Kidney (tissue), 14 donors: ENCODE measurements around the gene TNFRSF14. TPM values are rescaled to one million over a fixed set of nuclear protein-coding genes. Genes with fewer than 3 reads are reported as not detected.

Experiments used
- DNase-seq, 5 donors: peaks; one replicate each; pipeline ENCODE4 v3.0.0-alpha.2; 2013 to 2020
- FAIRE-seq: peaks from 2 replicates; lab custom pipeline; 2012; peaks lifted over from hg19 to GRCh38; lab: Jason Lieb, UNC
- H3K27ac ChIP-seq, 2 donors: one replicate each; pipeline ENCODE4 v1.7.0; 2013; ENCODE audit warnings: low read depth in 2 of 2, low read length in 2 of 2, inconsistent platforms in 1 of 2
- H3K27me3 ChIP-seq: one replicate; pipeline ENCODE4 v1.7.1; 2013; ENCODE audit warnings: low read length, inconsistent platforms; ENCODE audit not compliant: control insufficient read depth, insufficient read depth
- H3K36me3 ChIP-seq, 3 donors: one replicate each; pipeline versions ENCODE4 v1.7.0 to v1.7.1; 2013; ENCODE audit warnings: low read length in 3 of 3, control low read depth in 1 of 3, inconsistent platforms in 1 of 3; ENCODE audit not compliant: insufficient read depth in 3 of 3, control insufficient read depth in 2 of 3
- H3K4me1 ChIP-seq, 3 donors: one replicate each; pipeline versions ENCODE4 v1.7.0 to v1.7.1; 2013; ENCODE audit warnings: low read length in 3 of 3, inconsistent platforms in 1 of 3, low read depth in 1 of 3; ENCODE audit not compliant: control insufficient read depth in 2 of 3, insufficient read depth in 2 of 3
- H3K4me3 ChIP-seq, 3 donors: one replicate each; pipeline versions ENCODE4 v1.7.0 to v1.8.1; 2013; ENCODE audit warnings: low read length in 3 of 3, control low read depth in 1 of 3, inconsistent platforms in 1 of 3
- H3K9ac ChIP-seq, 3 donors: one replicate each; pipeline versions ENCODE4 v1.7.0 to v1.7.1; 2013; ENCODE audit warnings: low read length in 3 of 3, control low read depth in 1 of 3, inconsistent platforms in 1 of 3
- H3K9me3 ChIP-seq, 3 donors: one replicate each; pipeline versions ENCODE4 v1.7.0 to v1.7.1; 2013; ENCODE audit warnings: low read length in 3 of 3, control low read depth in 1 of 3, inconsistent platforms in 1 of 3; ENCODE audit not compliant: control insufficient read depth in 2 of 3, insufficient read depth in 1 of 3
- intact Hi-C: fragments of 100-400 bp; cut with DNase I; formaldehyde crosslinking; loops from one replicate; pipeline ENCODE4 v1.11.1; 2022
- polyA plus RNA-seq: library from polyadenylated mRNA; stranded (reverse); fragments of 350-450 nt; fragmentation: Illumina TruSeq; extraction: RNeasy Lipid Tissue Mini Kit (QIAGEN cat#74804); gene quantifications from one replicate; pipeline ENCODE4 v1.2.3, GENCODE V29; 2014; ENCODE audit warnings: low read depth, low replicate concordance; ENCODE audit not compliant: insufficient read depth
- total RNA-seq: library from RNA; stranded (reverse); fragmentation: NEBNext Ultra II Directional; extraction: Animal tissue kit (Norgen Biotek cat#: 25700); gene quantifications from one replicate; pipeline ENCODE4 v1.2.1, GENCODE V29; 2021
- TF ChIP-seq, protein P1 (sequence below): IDR thresholded peaks from 3 replicates; pipeline ENCODE4 v1.5.1; 2012; ENCODE audit warnings: mild to moderate bottlenecking, moderate library complexity, borderline replicate concordance; ENCODE audit not compliant: insufficient read depth; ENCODE audit errors: extremely low read depth
- donor health status: control.
- donor health status: control.
- donor health status: control.
- donor health status: control.
- donor health status: control.
- donor health status: DM: yes; HTN: yes; CAD: no.
- donor health status: Normal renal cell carcinoma (clear cell type).

The TNFRSF14 gene
- total and polyA plus RNA-seq, 2 donors from 2014 or later, result 95.0 to 99.1 TPM

DNA sequence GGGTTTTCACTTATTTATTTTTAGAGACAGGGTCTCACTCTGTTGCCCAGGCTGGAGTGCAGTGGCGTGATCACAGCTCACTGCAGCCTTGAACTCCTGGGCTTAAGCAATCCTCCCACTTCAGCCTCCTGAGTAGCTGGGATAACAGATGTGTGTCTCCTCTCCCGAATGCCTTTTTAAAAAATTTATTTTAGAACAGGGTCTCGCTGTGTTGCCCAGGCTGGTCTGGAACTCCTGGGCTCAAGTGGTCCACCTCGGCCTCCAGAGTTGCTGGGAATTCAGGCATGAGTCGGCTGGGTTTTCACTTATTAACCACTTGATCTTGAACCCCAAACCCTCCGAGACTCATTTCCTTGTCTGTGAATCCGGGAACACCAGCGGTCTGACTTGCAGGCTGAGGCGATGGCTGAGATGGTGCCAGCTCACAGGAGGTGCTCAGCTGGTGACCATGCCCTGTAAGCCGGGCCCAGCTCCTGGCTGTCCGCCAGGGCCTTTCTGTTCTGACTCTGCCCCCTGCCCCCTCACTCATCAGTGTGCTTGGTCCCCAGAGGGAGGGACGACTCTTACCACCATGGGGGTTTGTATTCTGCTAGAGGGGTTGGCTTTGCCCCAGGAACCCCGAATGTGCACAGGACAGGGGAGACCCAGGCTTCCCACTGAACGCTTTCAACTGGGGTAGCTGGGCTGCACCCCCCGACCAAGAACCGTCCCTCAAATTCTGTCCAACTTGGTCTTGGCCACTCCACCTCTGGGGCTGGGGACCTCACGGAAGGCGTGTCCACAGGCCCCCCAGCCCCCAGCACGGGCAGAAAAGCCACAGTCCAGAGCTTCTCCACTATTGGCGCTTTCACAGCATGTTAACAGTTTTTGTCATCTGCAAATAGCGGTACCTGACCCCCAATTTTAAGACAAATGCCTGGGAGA lies 54.1 kb downstream of the TNFRSF14 start:
- intact Hi-C loops, result no loop called here

DNA sequence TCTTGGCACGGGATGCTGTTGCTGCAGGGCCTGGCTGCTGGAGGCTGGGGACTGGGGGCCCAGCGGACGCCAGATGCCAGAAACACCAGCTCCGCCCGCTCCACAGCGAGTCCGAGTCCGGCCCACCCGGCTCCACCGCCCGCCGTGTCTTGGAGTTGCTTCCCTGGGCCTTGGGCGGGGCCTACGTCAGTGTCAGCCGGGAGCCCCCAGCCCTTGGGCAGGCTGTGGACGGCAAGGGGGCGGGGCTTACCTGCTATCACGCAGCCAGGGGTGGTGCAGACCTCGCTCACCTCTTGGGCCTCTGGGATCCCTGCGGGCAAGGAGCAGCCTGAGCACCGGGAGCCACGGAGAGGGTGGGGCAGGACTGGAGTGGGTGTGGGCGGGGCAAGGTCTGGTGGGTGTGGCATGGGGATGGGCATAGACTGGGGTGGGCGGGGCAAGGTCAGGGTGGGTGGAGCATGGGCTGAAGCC lies 54.9 kb downstream of the TNFRSF14 start:
- DNase-seq (peak; percentile 56 to 87 (median 75)), FAIRE-seq (no peak)
- Histone ChIP-seq H3K4me3 (no peak overlapping the region), H3K27me3 (no peaks in the 10 kb centered on the region), H3K9me3 (peaks cover 0 to 19% (median 2%) of the 10 kb centered on the region in 3 donors), H3K4me1 (no peaks in the 10 kb centered on the region), H3K27ac (no peak overlapping the region), H3K9ac (no peak overlapping the region), H3K36me3 (no peaks in the 10 kb centered on the region)
- intact Hi-C loops, result no loop called here
- TF ChIP-seq, protein P1, sequence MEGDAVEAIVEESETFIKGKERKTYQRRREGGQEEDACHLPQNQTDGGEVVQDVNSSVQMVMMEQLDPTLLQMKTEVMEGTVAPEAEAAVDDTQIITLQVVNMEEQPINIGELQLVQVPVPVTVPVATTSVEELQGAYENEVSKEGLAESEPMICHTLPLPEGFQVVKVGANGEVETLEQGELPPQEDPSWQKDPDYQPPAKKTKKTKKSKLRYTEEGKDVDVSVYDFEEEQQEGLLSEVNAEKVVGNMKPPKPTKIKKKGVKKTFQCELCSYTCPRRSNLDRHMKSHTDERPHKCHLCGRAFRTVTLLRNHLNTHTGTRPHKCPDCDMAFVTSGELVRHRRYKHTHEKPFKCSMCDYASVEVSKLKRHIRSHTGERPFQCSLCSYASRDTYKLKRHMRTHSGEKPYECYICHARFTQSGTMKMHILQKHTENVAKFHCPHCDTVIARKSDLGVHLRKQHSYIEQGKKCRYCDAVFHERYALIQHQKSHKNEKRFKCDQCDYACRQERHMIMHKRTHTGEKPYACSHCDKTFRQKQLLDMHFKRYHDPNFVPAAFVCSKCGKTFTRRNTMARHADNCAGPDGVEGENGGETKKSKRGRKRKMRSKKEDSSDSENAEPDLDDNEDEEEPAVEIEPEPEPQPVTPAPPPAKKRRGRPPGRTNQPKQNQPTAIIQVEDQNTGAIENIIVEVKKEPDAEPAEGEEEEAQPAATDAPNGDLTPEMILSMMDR, result no peak

More for the DNA sequence above, 54.1 kb downstream of the TNFRSF14 start:
- no peak overlapping the region for H3K9ac ChIP-seq
- no peaks in the 10 kb centered on the region for H3K27me3 ChIP-seq
- peak in 3 of 5 donors; percentile 8 to 69 (median 49) for DNase-seq
- no peak for FAIRE-seq
- no peaks in the 10 kb centered on the region for H3K4me1 ChIP-seq
- H3K36me3 ChIP-seq, result no peaks in the 10 kb centered on the region
- no peak overlapping the region for H3K27ac ChIP-seq
- TF ChIP-seq, protein P1, result no peak
- H3K9me3 ChIP-seq, result peaks cover 0 to 13% (median 2%) of the 10 kb centered on the region in 3 donors
- H3K4me3 ChIP-seq, result no peak overlapping the region

DNA sequence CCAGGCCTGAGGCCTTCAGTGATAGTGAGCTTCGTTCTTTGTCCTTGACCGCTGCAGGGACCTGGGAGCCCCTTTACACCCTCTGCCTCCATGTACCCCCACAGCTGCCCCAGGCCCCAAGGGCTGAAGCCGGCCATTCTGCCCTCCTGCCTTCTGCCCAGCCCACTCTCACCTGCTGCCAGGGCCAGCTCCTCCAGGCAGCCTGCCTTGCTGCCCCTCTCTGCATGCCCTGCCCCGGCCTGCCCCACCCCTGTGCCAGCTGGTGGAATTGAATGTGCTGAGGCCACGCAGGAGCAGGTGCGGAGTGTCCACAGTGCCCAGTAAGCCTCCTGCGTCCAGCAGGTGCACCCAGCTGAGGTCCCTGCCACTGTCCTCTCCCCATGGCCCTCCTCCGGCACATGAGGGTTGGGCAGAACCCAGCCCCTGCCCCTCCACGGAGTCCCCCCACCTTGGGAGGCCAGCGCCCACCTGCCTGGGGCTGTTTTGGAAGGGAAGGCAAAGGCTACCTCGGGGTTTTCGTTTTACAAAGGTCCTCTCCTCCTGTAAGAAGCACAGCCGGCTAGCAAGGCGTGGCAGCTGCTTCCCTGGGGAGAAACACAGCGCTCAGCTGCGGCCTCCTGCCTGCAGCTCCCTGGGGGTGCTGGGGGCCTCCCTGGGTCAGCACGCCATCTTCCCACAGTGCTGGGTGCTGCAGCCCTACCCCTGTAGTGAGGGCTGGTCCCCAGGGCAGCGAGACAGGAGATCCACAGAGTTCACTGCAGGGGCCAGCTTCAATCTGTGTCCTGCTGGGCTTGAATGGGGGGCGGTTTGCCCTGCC lies 55.7 kb downstream of the TNFRSF14 start:
- FAIRE-seq (no peak), DNase-seq (peak in 3 of 5 donors; percentile 6 to 66 (median 45))
- Histone ChIP-seq H3K9me3 (peaks cover 0 to 23% (median 4%) of the 10 kb centered on the region in 3 donors), H3K9ac (no peak overlapping the region), H3K4me3 (no peak overlapping the region), H3K4me1 (no peaks in the 10 kb centered on the region), H3K27me3 (no peaks in the 10 kb centered on the region), H3K36me3 (no peaks in the 10 kb centered on the region), H3K27ac (no peak overlapping the region)
- intact Hi-C loops, result no loop called here
- TF ChIP-seq, protein P1, result no peak
